Activated naive CD8-positive, alpha-beta T cell treated with anti-CD3 and anti-CD28 coated beads, Interleukin-2, amount 10 ng/mL, durations not matched to agents 7 days and 5 days (primary cell): ENCODE results near the gene EXT2. TPM values are rescaled to one million over a fixed set of nuclear protein-coding genes. Genes with fewer than 3 reads are reported as not detected.

Source experiments
- ATAC-seq: fragments of 150-1000 bp; cut with Tn5 transposase; one replicate; pipeline ENCODE4 v1.10.0; 2021; ENCODE audit warnings: low read depth, moderate library complexity
- POLR2A ChIA-PET: fragments of 350-600 bp; sonication (Branson Sonifier 250); formaldehyde crosslinking; loops from one replicate; lab custom pipeline; 2021; ENCODE audit warnings: antibody characterized with exemption; lab: Charles Lee
- DNase-seq: peaks from one replicate; pipeline ENCODE4 v3.0.0; 2021
- H3K27ac Mint-ChIP-seq: one replicate; pipeline ENCODE4 v1.8.0; 2022; ENCODE audit warnings: mild to moderate bottlenecking, mixed read lengths
- H3K27me3 Mint-ChIP-seq: one replicate; pipeline ENCODE4 v1.8.0; 2022; ENCODE audit warnings: mild to moderate bottlenecking, moderate library complexity, mixed read lengths
- H3K36me3 Mint-ChIP-seq: one replicate; pipeline ENCODE4 v1.8.0; 2021; ENCODE audit warnings: mild to moderate bottlenecking, mixed read lengths
- H3K4me1 Mint-ChIP-seq: one replicate; pipeline ENCODE4 v1.8.0; 2021; ENCODE audit warnings: mixed read lengths
- H3K4me3 Mint-ChIP-seq: one replicate; pipeline ENCODE4 v1.8.0; 2022; ENCODE audit warnings: mild to moderate bottlenecking, moderate library complexity, mixed read lengths
- H3K9me3 Mint-ChIP-seq: one replicate; pipeline ENCODE4 v1.8.0; 2021; ENCODE audit warnings: mixed read lengths
- total RNA-seq, 2 experiments: library from RNA; stranded (reverse); gene quantifications; one replicate each; pipeline ENCODE4 v1.2.3, GENCODE V29; 2021

The EXT2 gene
- total RNA-seq, 2 experiments from 2014 or later = 26.3 to 28.8 TPM

- H3K4me1 Mint-ChIP-seq = no peaks in the 10 kb centered on the region
- H3K4me3 Mint-ChIP-seq = no peak overlapping the region
- H3K27ac Mint-ChIP-seq = no peak overlapping the region
- H3K36me3 Mint-ChIP-seq = peaks cover 16% of the 10 kb centered on the region
- H3K9me3 Mint-ChIP-seq = no peaks in the 10 kb centered on the region
- DNase-seq = no peak
- POLR2A ChIA-PET = no interaction called here
- H3K27me3 Mint-ChIP-seq = no peaks in the 10 kb centered on the region
- no peak for ATAC-seq
Observed at GRCh38 chr11:44127130-44127529, 31.7 kb downstream of the EXT2 start.

- H3K27ac Mint-ChIP-seq = peak overlapping the region; percentile 6
- H3K36me3 Mint-ChIP-seq = peaks cover 16% of the 10 kb centered on the region
Observed at GRCh38 chr11:44128729-44129128, 33.3 kb downstream of the EXT2 start.

GRCh38 chr11:44130751-44131150 lies 35.3 kb downstream of the EXT2 start:
- DNase-seq (no peak), ATAC-seq (no peak)
- Mint-ChIP-seq H3K9me3 (no peaks in the 10 kb centered on the region), H3K36me3 (peaks cover 11% of the 10 kb centered on the region), H3K4me1 (no peaks in the 10 kb centered on the region), H3K27ac (no peak overlapping the region), H3K4me3 (no peak overlapping the region), H3K27me3 (no peaks in the 10 kb centered on the region)
- POLR2A ChIA-PET = no interaction called here

More at GRCh38 chr11:44128729-44129128, 33.3 kb downstream of the EXT2 start:
- Mint-ChIP-seq H3K4me1 (no peaks in the 10 kb centered on the region), H3K27me3 (no peaks in the 10 kb centered on the region), H3K9me3 (no peaks in the 10 kb centered on the region), H3K4me3 (no peak overlapping the region)
- ATAC-seq (no peak), DNase-seq (no peak)
- POLR2A ChIA-PET = no interaction called here

GRCh38 chr11:44133335-44133946 lies 38.0 kb downstream of the EXT2 start:
- DNase-seq (no peak), ATAC-seq (no peak)
- H3K9me3 Mint-ChIP-seq = no peaks in the 10 kb centered on the region
- H3K4me1 Mint-ChIP-seq = no peaks in the 10 kb centered on the region
- H3K27ac Mint-ChIP-seq = no peak overlapping the region
- no peak overlapping the region for H3K4me3 Mint-ChIP-seq
- POLR2A ChIA-PET = no interaction called here
- H3K27me3 Mint-ChIP-seq = no peaks in the 10 kb centered on the region
- peaks cover 9% of the 10 kb centered on the region for H3K36me3 Mint-ChIP-seq

GRCh38 chr11:44134625-44135024 lies 39.1 kb downstream of the EXT2 start:
- POLR2A ChIA-PET = no interaction called here
- H3K9me3 Mint-ChIP-seq = no peaks in the 10 kb centered on the region
- no peak overlapping the region for H3K27ac Mint-ChIP-seq
- H3K4me1 Mint-ChIP-seq = no peaks in the 10 kb centered on the region
- no peak for DNase-seq
- no peak overlapping the region for H3K4me3 Mint-ChIP-seq
- peaks cover 6% of the 10 kb centered on the region for H3K36me3 Mint-ChIP-seq
- no peak for ATAC-seq
- H3K27me3 Mint-ChIP-seq = no peaks in the 10 kb centered on the region

- no peak for DNase-seq
- peaks cover 3% of the 10 kb centered on the region for H3K36me3 Mint-ChIP-seq
- H3K27ac Mint-ChIP-seq = no peak overlapping the region
- ATAC-seq = no peak
- H3K4me3 Mint-ChIP-seq = no peak overlapping the region
- no peaks in the 10 kb centered on the region for H3K27me3 Mint-ChIP-seq
- POLR2A ChIA-PET = no interaction called here
- H3K4me1 Mint-ChIP-seq = no peaks in the 10 kb centered on the region
- H3K9me3 Mint-ChIP-seq = no peaks in the 10 kb centered on the region
Observed at GRCh38 chr11:44136176-44136945, 40.9 kb downstream of the EXT2 start.

- Mint-ChIP-seq H3K36me3 (peaks cover 3% of the 10 kb centered on the region), H3K27me3 (no peaks in the 10 kb centered on the region)
- POLR2A ChIA-PET = no interaction called here
Observed at GRCh38 chr11:44137057-44137456, 41.6 kb downstream of the EXT2 start.

GRCh38 chr11:44138286-44138685 lies 42.8 kb downstream of the EXT2 start:
- no peaks in the 10 kb centered on the region for H3K4me1 Mint-ChIP-seq
- H3K27ac Mint-ChIP-seq = no peak overlapping the region
- POLR2A ChIA-PET = no interaction called here
- DNase-seq (no peak), ATAC-seq (no peak)
- H3K9me3 Mint-ChIP-seq = no peaks in the 10 kb centered on the region
- peaks cover 3% of the 10 kb centered on the region for H3K36me3 Mint-ChIP-seq
- no peaks in the 10 kb centered on the region for H3K27me3 Mint-ChIP-seq
- H3K4me3 Mint-ChIP-seq = no peak overlapping the region

More at GRCh38 chr11:44137057-44137456, 41.6 kb downstream of the EXT2 start:
- no peak for ATAC-seq
- H3K4me1 Mint-ChIP-seq = no peaks in the 10 kb centered on the region
- H3K4me3 Mint-ChIP-seq = no peak overlapping the region
- no peak overlapping the region for H3K27ac Mint-ChIP-seq
- no peaks in the 10 kb centered on the region for H3K9me3 Mint-ChIP-seq
- no peak for DNase-seq

GRCh38 chr11:44138980-44139379 lies 43.5 kb downstream of the EXT2 start:
- Mint-ChIP-seq H3K27ac (no peak overlapping the region), H3K9me3 (no peaks in the 10 kb centered on the region), H3K4me1 (no peaks in the 10 kb centered on the region), H3K36me3 (peaks cover 6% of the 10 kb centered on the region), H3K4me3 (no peak overlapping the region), H3K27me3 (no peaks in the 10 kb centered on the region)
- no peak for DNase-seq
- POLR2A ChIA-PET = no interaction called here
- ATAC-seq = no peak

- ATAC-seq (no peak), DNase-seq (no peak)
- no peak overlapping the region for H3K27ac Mint-ChIP-seq
- POLR2A ChIA-PET = no interaction called here
- H3K36me3 Mint-ChIP-seq = peaks cover 8% of the 10 kb centered on the region
- H3K4me1 Mint-ChIP-seq = no peaks in the 10 kb centered on the region
- no peaks in the 10 kb centered on the region for H3K9me3 Mint-ChIP-seq
- H3K27me3 Mint-ChIP-seq = no peaks in the 10 kb centered on the region
- H3K4me3 Mint-ChIP-seq = no peak overlapping the region
Observed at GRCh38 chr11:44139565-44140330, 44.3 kb downstream of the EXT2 start.

- DNase-seq (no peak), ATAC-seq (no peak)
- Mint-ChIP-seq H3K36me3 (peaks cover 10% of the 10 kb centered on the region), H3K9me3 (no peaks in the 10 kb centered on the region), H3K4me3 (no peak overlapping the region), H3K4me1 (no peaks in the 10 kb centered on the region), H3K27ac (no peak overlapping the region), H3K27me3 (no peaks in the 10 kb centered on the region)
- POLR2A ChIA-PET = no interaction called here
Observed at GRCh38 chr11:44140372-44140771, 44.9 kb downstream of the EXT2 start.

- DNase-seq = no peak
- Mint-ChIP-seq H3K4me3 (no peak overlapping the region), H3K36me3 (peaks cover 10% of the 10 kb centered on the region), H3K4me1 (no peaks in the 10 kb centered on the region), H3K27ac (no peak overlapping the region), H3K9me3 (no peaks in the 10 kb centered on the region), H3K27me3 (no peaks in the 10 kb centered on the region)
- ATAC-seq = no peak
- POLR2A ChIA-PET = no interaction called here
Observed at GRCh38 chr11:44140805-44141204, 45.3 kb downstream of the EXT2 start.

GRCh38 chr11:44143987-44144909 lies 48.8 kb downstream of the EXT2 start:
- no peak for ATAC-seq
- no peak for DNase-seq
- peaks cover 18% of the 10 kb centered on the region for H3K36me3 Mint-ChIP-seq
- no peaks in the 10 kb centered on the region for H3K4me1 Mint-ChIP-seq
- H3K4me3 Mint-ChIP-seq = no peak overlapping the region
- POLR2A ChIA-PET = no interaction called here
- H3K9me3 Mint-ChIP-seq = no peaks in the 10 kb centered on the region
- no peaks in the 10 kb centered on the region for H3K27me3 Mint-ChIP-seq
- H3K27ac Mint-ChIP-seq = no peak overlapping the region
